ENCODE measurements around the gene FRMD4A.
"Not testable (repeated sequence)": the region's sequence is repeated elsewhere in the genome, so short reads cannot be mapped to it uniquely, and the experiment has no call there.

The FRMD4A gene

GRCh38 chr10:13722747-13723653, 607.7 kb downstream of the FRMD4A start:
- no peak for DNase-seq (ENCODE audit: low read depth, low spot score)

- no peak for DNase-seq (ENCODE audit: low read depth, low spot score)
Measured at GRCh38 chr10:13721486-13721885, 609.2 kb downstream of the FRMD4A start.

GRCh38 chr10:13720699-13721098, 610.0 kb downstream of the FRMD4A start:
- no peak for DNase-seq (ENCODE audit: low read depth, low spot score)

GRCh38 chr10:13719425-13719824, 611.3 kb downstream of the FRMD4A start:
- DNase-seq (ENCODE audit: low read depth, low spot score), result no peak

GRCh38 chr10:13718820-13719219, 611.9 kb downstream of the FRMD4A start:
- no peak for DNase-seq (ENCODE audit: low read depth, low spot score)

- no peak for DNase-seq (ENCODE audit: low read depth, low spot score)
Measured at GRCh38 chr10:13717936-13718772, 612.6 kb downstream of the FRMD4A start.

GRCh38 chr10:13717571-13717935, 613.2 kb downstream of the FRMD4A start:
- no peak for DNase-seq (ENCODE audit: low read depth, low spot score)

- no peak for DNase-seq (ENCODE audit: low read depth, low spot score)
Measured at GRCh38 chr10:13716081-13717071, 614.3 kb downstream of the FRMD4A start.

GRCh38 chr10:13715596-13715995, 615.1 kb downstream of the FRMD4A start:
- DNase-seq (ENCODE audit: low read depth, low spot score), result not testable (repeated sequence)

GRCh38 chr10:13715100-13715499, 615.6 kb downstream of the FRMD4A start:
- no peak for DNase-seq (ENCODE audit: low read depth, low spot score)

GRCh38 chr10:13712837-13713581, 617.7 kb downstream of the FRMD4A start:
- no peak for DNase-seq (ENCODE audit: low read depth, low spot score)

GRCh38 chr10:13712476-13712836, 618.3 kb downstream of the FRMD4A start:
- no peak for DNase-seq (ENCODE audit: low read depth, low spot score)

- no peak for DNase-seq (ENCODE audit: low read depth, low spot score)
Measured at GRCh38 chr10:13711291-13711690, 619.4 kb downstream of the FRMD4A start.

- no peak for DNase-seq (ENCODE audit: low read depth, low spot score)
Measured at GRCh38 chr10:13709931-13710650, 620.6 kb downstream of the FRMD4A start.

GRCh38 chr10:13708256-13708990, 622.3 kb downstream of the FRMD4A start:
- DNase-seq (ENCODE audit: low read depth, low spot score), result no peak

GRCh38 chr10:13707156-13707881, 623.4 kb downstream of the FRMD4A start:
- no peak for DNase-seq (ENCODE audit: low read depth, low spot score)

GRCh38 chr10:13706604-13707003, 624.1 kb downstream of the FRMD4A start:
- no peak for DNase-seq (ENCODE audit: low read depth, low spot score)

- no peak for DNase-seq (ENCODE audit: low read depth, low spot score)
Measured at GRCh38 chr10:13706175-13706574, 624.5 kb downstream of the FRMD4A start.

Data from activated naive CD8-positive, alpha-beta T cell treated with anti-CD3 and anti-CD28 coated beads, Interleukin-2, amount 50 U/mL, for 16 hours (primary cell).